Measurements from ENCODE around the gene FAM120C.

- no peak for TF ChIP-seq EP300 (IDR thresholded peaks at IDR 0.05)
- no peak for TF ChIP-seq CTCF (IDR thresholded peaks at IDR 0.05)
- TF ChIP-seq POLR2A (IDR thresholded peaks at IDR 0.05): no peak
These were observed 16.1 kb downstream of the FAM120C start for GRCh38 chrX:54166915-54167314.
